GM18499 (cell line): ENCODE measurements around the gene TMEM150B.

Experiments
- ATAC-seq: cut with Tn5 transposase; IDR thresholded peaks from one replicate; pipeline ENCODE4 v1.9.1; 2021; ENCODE audit warnings: moderate number of reproducible peaks; ENCODE audit not compliant: insufficient read depth, unreplicated experiment

TMEM150B gene

GRCh38 chr19:55309448-55309847, 15.7 kb downstream of the TMEM150B start:
- no peak for ATAC-seq

- no peak for ATAC-seq
Observed at GRCh38 chr19:55308281-55308680, 16.9 kb downstream of the TMEM150B start.

GRCh38 chr19:55306712-55307111, 18.4 kb downstream of the TMEM150B start:
- no peak for ATAC-seq

- ATAC-seq = no peak
Observed at GRCh38 chr19:55305983-55306562, 19.1 kb downstream of the TMEM150B start.

- ATAC-seq = no peak
Observed at GRCh38 chr19:55305491-55305890, 19.6 kb downstream of the TMEM150B start.

GRCh38 chr19:55304980-55305379, 20.2 kb downstream of the TMEM150B start:
- no peak for ATAC-seq

GRCh38 chr19:55304279-55304978, 20.7 kb downstream of the TMEM150B start:
- no peak for ATAC-seq

GRCh38 chr19:55303477-55303876, 21.7 kb downstream of the TMEM150B start:
- ATAC-seq = no peak

- ATAC-seq = no peak
Observed at GRCh38 chr19:55302318-55302703, 22.8 kb downstream of the TMEM150B start.

GRCh38 chr19:55301459-55302317, 23.5 kb downstream of the TMEM150B start:
- ATAC-seq = no peak

GRCh38 chr19:55300886-55301458, 24.2 kb downstream of the TMEM150B start:
- no peak for ATAC-seq

- ATAC-seq = no peak
Observed at GRCh38 chr19:55299991-55300390, 25.1 kb downstream of the TMEM150B start.

- ATAC-seq = no peak
Observed at GRCh38 chr19:55297267-55297666, 27.9 kb downstream of the TMEM150B start.

- no peak for ATAC-seq
Observed at GRCh38 chr19:55289117-55289796, 35.9 kb downstream of the TMEM150B start.

GRCh38 chr19:55287361-55288079, 37.6 kb downstream of the TMEM150B start:
- no peak for ATAC-seq

- ATAC-seq = no peak
Observed at GRCh38 chr19:55285229-55285890, 39.8 kb downstream of the TMEM150B start.

- no peak for ATAC-seq
Observed at GRCh38 chr19:55284405-55285058, 40.6 kb downstream of the TMEM150B start.

GRCh38 chr19:55283548-55284377, 41.4 kb downstream of the TMEM150B start, which contains the start of gene BRSK1:
BRSK1 (plus strand) TSS chr19:55283997; CDS start chr19:55284443, 446 bp downstream.
- no peak for ATAC-seq
